CD4-positive, alpha-beta T cell treated with Interleukin-6 at 100 ng/mL for 8 hours (primary cell): ENCODE measurements around the gene GJD2.

Source experiments
- DNase-seq: peaks from one replicate; pipeline ENCODE4 v3.0.0-alpha.2; 2020; ENCODE audit warnings: mixed read lengths, low spot score

The GJD2 gene

GRCh38 chr15:34754674-34755418, at the start of gene GJD2:
Gene GJD2, minus strand, starts transcription at chr15:34754998. Its CDS starts 510 bp downstream, at chr15:34754488.
- no peak for DNase-seq

- no peak for DNase-seq
These were observed 49.3 kb upstream of the GJD2 start for GRCh38 chr15:34804113-34804512.

GRCh38 chr15:34802803-34803750, 48.3 kb upstream of the GJD2 start:
- no peak for DNase-seq

- no peak for DNase-seq
These were observed 47.6 kb upstream of the GJD2 start for GRCh38 chr15:34802371-34802770.

GRCh38 chr15:34799149-34800101, 44.6 kb upstream of the GJD2 start:
- no peak for DNase-seq

- DNase-seq: no peak
These were observed 42.1 kb upstream of the GJD2 start for GRCh38 chr15:34796847-34797435.

- DNase-seq: no peak
These were observed 40.7 kb upstream of the GJD2 start, which contains the start of gene ACTC1 for GRCh38 chr15:34795267-34796081. Gene ACTC1, minus strand, starts transcription at chr15:34795549. Its CDS starts 741 bp downstream, at chr15:34794808.

- no peak for DNase-seq
These were observed 39.9 kb upstream of the GJD2 start for GRCh38 chr15:34794590-34795206.

GRCh38 chr15:34793901-34794300, 39.1 kb upstream of the GJD2 start:
- DNase-seq: no peak

GRCh38 chr15:34793071-34793470, 38.3 kb upstream of the GJD2 start:
- DNase-seq: no peak

- no peak for DNase-seq
These were observed 36.9 kb upstream of the GJD2 start for GRCh38 chr15:34791701-34792100.

- DNase-seq: no peak
These were observed 35.3 kb upstream of the GJD2 start for GRCh38 chr15:34790121-34790520.

- DNase-seq: no peak
These were observed 34.5 kb upstream of the GJD2 start for GRCh38 chr15:34789326-34789725.

- no peak for DNase-seq
These were observed 31.4 kb upstream of the GJD2 start for GRCh38 chr15:34786206-34786605.

- DNase-seq: no peak
These were observed 29.2 kb upstream of the GJD2 start for GRCh38 chr15:34783991-34784390.

GRCh38 chr15:34783431-34783830, 28.6 kb upstream of the GJD2 start:
- no peak for DNase-seq

- DNase-seq: no peak
These were observed 28.1 kb upstream of the GJD2 start for GRCh38 chr15:34782901-34783300.

- DNase-seq: no peak
These were observed 25.9 kb upstream of the GJD2 start for GRCh38 chr15:34780725-34781124.

- DNase-seq: no peak
These were observed 21.9 kb upstream of the GJD2 start for GRCh38 chr15:34776606-34777105.

GRCh38 chr15:34773917-34774316, 19.1 kb upstream of the GJD2 start:
- no peak for DNase-seq
